Hepatic stellate cell (primary cell): ENCODE data around the gene AP3S1.
A peak's percentile ranks its signal among the peaks of the same experiment; 100 is the strongest.
"Not testable (repeated sequence)": the region's sequence is repeated elsewhere in the genome, so short reads cannot be mapped to it uniquely, and the experiment has no call there.

Experiments used
- DNase-seq: peaks from one replicate; pipeline ENCODE4 v3.0.0; 2011; ENCODE audit warnings: low spot score

Gene AP3S1

GRCh38 chr5:115841382-115842088 lies at the start of gene AP3S1, which contains the start of gene ATG12:
Gene AP3S1, plus strand, starts transcription at chr5:115841935. Its CDS starts 103 bp downstream, at chr5:115842038.
Gene ATG12, minus strand, starts transcription at chr5:115841565. Its CDS starts 13 bp downstream, at chr5:115841552.
- peak; percentile 85 for DNase-seq

- no peak for DNase-seq
Measured at GRCh38 chr5:115795700-115796099, 46.0 kb upstream of the AP3S1 start.

GRCh38 chr5:115796656-115797055 lies 45.1 kb upstream of the AP3S1 start:
- DNase-seq = no peak

GRCh38 chr5:115798252-115798651 lies 43.5 kb upstream of the AP3S1 start:
- no peak for DNase-seq

- no peak for DNase-seq
Measured at GRCh38 chr5:115800108-115800507, 41.6 kb upstream of the AP3S1 start.

- no peak for DNase-seq
Measured at GRCh38 chr5:115801152-115801551, 40.6 kb upstream of the AP3S1 start.

- no peak for DNase-seq
Measured at GRCh38 chr5:115801984-115802383, 39.8 kb upstream of the AP3S1 start.

GRCh38 chr5:115806986-115807653 lies 34.6 kb upstream of the AP3S1 start:
- no peak for DNase-seq

GRCh38 chr5:115807654-115808052 lies 34.1 kb upstream of the AP3S1 start:
- DNase-seq = no peak

GRCh38 chr5:115808066-115808465 lies 33.7 kb upstream of the AP3S1 start:
- not testable (repeated sequence) for DNase-seq

GRCh38 chr5:115809946-115810345 lies 31.8 kb upstream of the AP3S1 start:
- no peak for DNase-seq

- no peak for DNase-seq
Measured at GRCh38 chr5:115810761-115811160, 31.0 kb upstream of the AP3S1 start.

GRCh38 chr5:115811406-115811805 lies 30.3 kb upstream of the AP3S1 start:
- no peak for DNase-seq

- DNase-seq = no peak
Measured at GRCh38 chr5:115812372-115812771, 29.4 kb upstream of the AP3S1 start.

GRCh38 chr5:115813719-115814118 lies 28.0 kb upstream of the AP3S1 start:
- no peak for DNase-seq

GRCh38 chr5:115815006-115815692 lies 26.6 kb upstream of the AP3S1 start:
- DNase-seq = no peak

- DNase-seq = no peak
Measured at GRCh38 chr5:115815693-115816225, 26.0 kb upstream of the AP3S1 start.

- peak; percentile 34 for DNase-seq
Measured at GRCh38 chr5:115816226-115817081, 25.3 kb upstream of the AP3S1 start, which contains the start of gene CDO1. Gene CDO1, minus strand, starts transcription at chr5:115816659. Its CDS starts 262 bp downstream, at chr5:115816397.

- no peak for DNase-seq
Measured at GRCh38 chr5:115817386-115817785, 24.3 kb upstream of the AP3S1 start.

GRCh38 chr5:115818821-115819220 lies 22.9 kb upstream of the AP3S1 start:
- DNase-seq = no peak

GRCh38 chr5:115820846-115821245 lies 20.9 kb upstream of the AP3S1 start:
- no peak for DNase-seq

GRCh38 chr5:115824983-115825382 lies 16.8 kb upstream of the AP3S1 start:
- not testable (repeated sequence) for DNase-seq
